ENCODE data around the gene IZUMO1R. TPM values are rescaled to one million over a fixed set of nuclear protein-coding genes. Genes with fewer than 3 reads are reported as not detected.

IZUMO1R gene
- total and polyA plus RNA-seq, 2 of the 4 experiments (the other 2 are of a cell fraction): not detected

GRCh38 chr11:94308024-94308423, 3.6 kb downstream of the IZUMO1R start:
- peaks cover 2% of the 10 kb centered on the region; the same call in 1 of the 2 replicates for H3K27me3 ChIP-seq (ENCODE audit: control insufficient read depth, insufficient read depth, low read length)
- no peak overlapping the region for H4K8ac ChIP-seq (ENCODE audit: low read depth in 2 of 2, low read length in 2 of 2)
- H3K9me3 ChIP-seq (ENCODE audit: control insufficient read depth, insufficient read depth, low read length): no peaks in the 10 kb centered on the region
- no peaks in the 10 kb centered on the region for H4K20me1 ChIP-seq (ENCODE audit: insufficient read depth, low read length)
- no peaks in the 10 kb centered on the region; the same call in 1 of the 2 replicates for H3K9me1 ChIP-seq (ENCODE audit: insufficient read depth, low read length)
- H3K4me2 ChIP-seq (ENCODE audit: low read depth, low read length): no peak overlapping the region
- no peaks in the 10 kb centered on the region for H3K79me1 ChIP-seq (ENCODE audit: low read depth in 1 of 2, low read length in 2 of 2)
- no peak overlapping the region for H2AK9ac ChIP-seq (replicated peaks; ENCODE audit: low read depth, low read length, poor library complexity)
- no peak overlapping the region for H2AFZ ChIP-seq (replicated peaks; ENCODE audit: low read length, poor library complexity)
- H3K4me1 ChIP-seq (ENCODE audit: control insufficient read depth, insufficient read depth, low read length): peaks cover 5% of the 10 kb centered on the region
- ChIA-PET POLR2A (ENCODE audit: unreplicated experiment) (no interaction called here), CTCF (no interaction called here)
- no peak overlapping the region for H2AK5ac ChIP-seq (ENCODE audit: low read depth, low read length)
- no peak overlapping the region for H2BK120ac ChIP-seq (ENCODE audit: low read depth, low read length)
- no peak overlapping the region for H2BK5ac ChIP-seq (ENCODE audit: low read depth, low read length, poor library complexity, severe bottlenecking)
- H3K56ac ChIP-seq (ENCODE audit: extremely low read depth, insufficient read depth, low read length): no peak overlapping the region
- TF ChIP-seq MXI1 (IDR thresholded peaks at IDR 0.05; ENCODE audit: borderline replicate concordance, low read depth, low read length) (no peak), CTCF (conservative IDR thresholded peaks at IDR 0.05; ENCODE audit: low read depth, low read length) (no peak), FOS (IDR thresholded peaks at IDR 0.05; ENCODE audit: low read depth, low read length) (no peak), NFE2L2 (IDR thresholded peaks at IDR 0.05; ENCODE audit: low read depth, low read length) (no peak), BHLHE40 (IDR thresholded peaks at IDR 0.05; ENCODE audit: low read depth, low read length) (no peak), MAFK (IDR thresholded peaks at IDR 0.05; ENCODE audit: low read depth, low read length) (no peak), SMC3 (IDR thresholded peaks at IDR 0.05; ENCODE audit: low read depth, low read length) (no peak), MAZ (IDR thresholded peaks at IDR 0.05; ENCODE audit: borderline replicate concordance, low read depth, low read length) (no peak), RFX5 (IDR thresholded peaks at IDR 0.05; ENCODE audit: low read depth, low read length) (no peak), USF2 (IDR thresholded peaks at IDR 0.05; ENCODE audit: low read depth, low read length) (no peak)
- TF ChIP-seq, protein P1, sequence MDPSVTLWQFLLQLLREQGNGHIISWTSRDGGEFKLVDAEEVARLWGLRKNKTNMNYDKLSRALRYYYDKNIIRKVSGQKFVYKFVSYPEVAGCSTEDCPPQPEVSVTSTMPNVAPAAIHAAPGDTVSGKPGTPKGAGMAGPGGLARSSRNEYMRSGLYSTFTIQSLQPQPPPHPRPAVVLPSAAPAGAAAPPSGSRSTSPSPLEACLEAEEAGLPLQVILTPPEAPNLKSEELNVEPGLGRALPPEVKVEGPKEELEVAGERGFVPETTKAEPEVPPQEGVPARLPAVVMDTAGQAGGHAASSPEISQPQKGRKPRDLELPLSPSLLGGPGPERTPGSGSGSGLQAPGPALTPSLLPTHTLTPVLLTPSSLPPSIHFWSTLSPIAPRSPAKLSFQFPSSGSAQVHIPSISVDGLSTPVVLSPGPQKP (IDR thresholded peaks at IDR 0.05; ENCODE audit: borderline replicate concordance, low read depth, low read length): no peak
- dilution Hi-C loops (cut with HindIII; ENCODE audit: low sequenced_read_pairs, unreplicated experiment) (no loop called here), intact Hi-C loops (cut with micrococcal nuclease) (no loop called here), in situ Hi-C loops (cut with MboI; ENCODE audit: low sequenced_read_pairs) (no loop called here)
- no peak for ATAC-seq (ENCODE audit: low read depth)
- no peak overlapping the region for H4K91ac ChIP-seq (ENCODE audit: insufficient read depth, low read depth, low read length)
- DNase-seq: no peak
- no peak overlapping the region for H4K5ac ChIP-seq (ENCODE audit: low read depth, low read length)
- H3K4ac ChIP-seq (ENCODE audit: low read depth, low read length): no peak overlapping the region
- no peak overlapping the region for H3K23ac ChIP-seq (ENCODE audit: low read depth, low read length)
- no TSS peak for BruUV-seq (replicated peaks)
- WGBS, 2 experiments (ENCODE audit: extremely low coverage in 2 of 2, insufficient read length in 1 of 2): 73% methylated on average over 3 of the region's 5 CpGs; no CpG with 5 or more reads in 1 of the 2 experiments
- no peak overlapping the region for H2BK15ac ChIP-seq (ENCODE audit: low read depth, low read length)
- H2BK20ac ChIP-seq (ENCODE audit: low read depth, low read length): no peak overlapping the region
- no peak overlapping the region for H3K4me3 ChIP-seq (ENCODE audit: insufficient read depth, low read depth, low read length)
- no peak overlapping the region for H3K14ac ChIP-seq (replicated peaks; ENCODE audit: low read depth, low read length)
- H3K9ac ChIP-seq (ENCODE audit: low read depth, low read length): no peak overlapping the region
- H3K27ac ChIP-seq (ENCODE audit: insufficient read depth, low read length): no peak overlapping the region
- H3K18ac ChIP-seq (ENCODE audit: low read depth, low read length): no peak overlapping the region
- H3K36me3 ChIP-seq (ENCODE audit: control insufficient read depth, insufficient read depth, low read length): no peaks in the 10 kb centered on the region

Measured in IMR-90 (cell line).